ENCODE data around the gene ARL4A. TPM values are rescaled to one million over a fixed set of nuclear protein-coding genes. Genes with fewer than 3 reads are reported as not detected.

Gene ARL4A
- total and polyA plus RNA-seq, 2 of the 13 experiments (the other 11 are each of a cell fraction or from before 2014, with no cell fraction given) = 10.8 to 25.6 TPM

DNA sequence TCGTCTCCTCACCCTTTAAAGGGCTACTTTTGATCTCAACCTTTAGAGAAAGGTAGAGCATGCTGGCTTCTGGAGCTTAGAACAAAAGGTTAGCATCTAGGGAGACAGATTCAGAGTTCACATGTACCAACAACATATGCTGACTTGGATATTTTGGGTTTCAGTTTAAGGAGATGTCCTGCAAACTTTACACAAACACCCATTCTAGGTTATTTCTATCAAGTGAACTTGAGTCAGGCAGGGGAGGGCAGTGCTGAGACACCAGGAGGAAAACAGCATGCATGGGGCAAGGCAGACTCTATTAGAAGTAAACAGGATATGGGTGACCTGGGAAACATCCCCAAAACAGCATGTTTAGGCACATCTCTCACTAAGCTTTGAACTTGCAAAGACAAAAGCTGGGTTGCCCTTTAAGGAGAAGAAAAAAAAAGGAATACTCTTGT, 43.8 kb downstream of the ARL4A start (continued):
- TF ChIP-seq CTCF (CRISPR knock-in tag; IDR thresholded peaks at IDR 0.05) (0 out of 2 replicates have a peak, but pooled peaks have one; percentile 14), SMAD3 (CRISPR knock-in tag; IDR thresholded peaks at IDR 0.05) (no peak)

DNA sequence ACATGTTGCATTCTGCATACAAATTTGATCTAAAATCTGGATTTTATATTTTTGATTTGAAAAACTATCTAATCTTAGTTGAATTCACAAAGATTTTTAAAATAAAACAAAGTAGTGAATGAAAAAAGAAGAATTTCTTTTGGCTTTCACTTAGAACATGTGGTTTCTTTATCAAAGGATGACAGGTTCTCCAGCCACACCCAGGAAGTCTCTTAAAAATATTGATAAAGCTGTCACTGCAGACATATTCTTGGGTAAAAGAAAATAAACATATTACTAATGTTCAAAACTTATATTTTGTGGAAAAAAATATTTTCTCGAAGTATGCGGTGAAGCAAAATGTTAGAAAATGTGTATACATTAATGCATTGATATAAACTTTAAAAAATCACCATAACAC, 44.3 kb downstream of the ARL4A start:
- POLR2A ChIA-PET = no interaction called here
- Histone ChIP-seq H3K9me3 (ENCODE audit: low read length) (no peaks in the 10 kb centered on the region), H3K79me2 (ENCODE audit: insufficient read depth, low read length) (no peaks in the 10 kb centered on the region), H3K4me1 (ENCODE audit: insufficient read depth, low read length) (0 out of 2 replicates have a peak, but pooled peaks cover 5% of the 10 kb centered on the region), H3K4me2 (ENCODE audit: low read depth, low read length) (no peak overlapping the region), H2AFZ (ENCODE audit: low read length) (no peak overlapping the region), H3K36me3 (replicated peaks in 1 of 2; ENCODE audit: control insufficient read depth in 1 of 2, insufficient read depth in 2 of 2, low read length in 2 of 2) (no peaks in the 10 kb centered on the region), H3K4me3 (replicated peaks in 1 of 3; ENCODE audit: insufficient read depth in 1 of 3, low read depth in 2 of 3, low read length in 3 of 3) (no peak overlapping the region), H4K20me1 (ENCODE audit: insufficient read depth, low read length) (no peaks in the 10 kb centered on the region), H3K9ac (ENCODE audit: insufficient read depth, low read depth, low read length) (no peak overlapping the region), H3K27me3 (ENCODE audit: control insufficient read depth in 1 of 2, insufficient read depth in 2 of 2, low read length in 2 of 2) (no peaks in the 10 kb centered on the region), H3K27ac (ENCODE audit: extremely low read length, insufficient read depth, low read length) (no peak overlapping the region)
- FAIRE-seq = no peak
- 56% methylated on average over 2 of the region's 2 CpGs for WGBS (ENCODE audit: low lambda C conversion rate)
- BruUV-seq (replicated peaks) = no TSS peak
- TF ChIP-seq CCAR2 (optimal IDR thresholded peaks at IDR 0.05; ENCODE audit: low read depth, low read length) (no peak), ZNF292 (CRISPR knock-in tag; IDR thresholded peaks at IDR 0.05; ENCODE audit: borderline replicate concordance, low read depth) (no peak), PCBP1 (IDR thresholded peaks at IDR 0.05; ENCODE audit: borderline replicate concordance, low read depth, low read length) (no peak)
- TF ChIP-seq, protein P1, sequence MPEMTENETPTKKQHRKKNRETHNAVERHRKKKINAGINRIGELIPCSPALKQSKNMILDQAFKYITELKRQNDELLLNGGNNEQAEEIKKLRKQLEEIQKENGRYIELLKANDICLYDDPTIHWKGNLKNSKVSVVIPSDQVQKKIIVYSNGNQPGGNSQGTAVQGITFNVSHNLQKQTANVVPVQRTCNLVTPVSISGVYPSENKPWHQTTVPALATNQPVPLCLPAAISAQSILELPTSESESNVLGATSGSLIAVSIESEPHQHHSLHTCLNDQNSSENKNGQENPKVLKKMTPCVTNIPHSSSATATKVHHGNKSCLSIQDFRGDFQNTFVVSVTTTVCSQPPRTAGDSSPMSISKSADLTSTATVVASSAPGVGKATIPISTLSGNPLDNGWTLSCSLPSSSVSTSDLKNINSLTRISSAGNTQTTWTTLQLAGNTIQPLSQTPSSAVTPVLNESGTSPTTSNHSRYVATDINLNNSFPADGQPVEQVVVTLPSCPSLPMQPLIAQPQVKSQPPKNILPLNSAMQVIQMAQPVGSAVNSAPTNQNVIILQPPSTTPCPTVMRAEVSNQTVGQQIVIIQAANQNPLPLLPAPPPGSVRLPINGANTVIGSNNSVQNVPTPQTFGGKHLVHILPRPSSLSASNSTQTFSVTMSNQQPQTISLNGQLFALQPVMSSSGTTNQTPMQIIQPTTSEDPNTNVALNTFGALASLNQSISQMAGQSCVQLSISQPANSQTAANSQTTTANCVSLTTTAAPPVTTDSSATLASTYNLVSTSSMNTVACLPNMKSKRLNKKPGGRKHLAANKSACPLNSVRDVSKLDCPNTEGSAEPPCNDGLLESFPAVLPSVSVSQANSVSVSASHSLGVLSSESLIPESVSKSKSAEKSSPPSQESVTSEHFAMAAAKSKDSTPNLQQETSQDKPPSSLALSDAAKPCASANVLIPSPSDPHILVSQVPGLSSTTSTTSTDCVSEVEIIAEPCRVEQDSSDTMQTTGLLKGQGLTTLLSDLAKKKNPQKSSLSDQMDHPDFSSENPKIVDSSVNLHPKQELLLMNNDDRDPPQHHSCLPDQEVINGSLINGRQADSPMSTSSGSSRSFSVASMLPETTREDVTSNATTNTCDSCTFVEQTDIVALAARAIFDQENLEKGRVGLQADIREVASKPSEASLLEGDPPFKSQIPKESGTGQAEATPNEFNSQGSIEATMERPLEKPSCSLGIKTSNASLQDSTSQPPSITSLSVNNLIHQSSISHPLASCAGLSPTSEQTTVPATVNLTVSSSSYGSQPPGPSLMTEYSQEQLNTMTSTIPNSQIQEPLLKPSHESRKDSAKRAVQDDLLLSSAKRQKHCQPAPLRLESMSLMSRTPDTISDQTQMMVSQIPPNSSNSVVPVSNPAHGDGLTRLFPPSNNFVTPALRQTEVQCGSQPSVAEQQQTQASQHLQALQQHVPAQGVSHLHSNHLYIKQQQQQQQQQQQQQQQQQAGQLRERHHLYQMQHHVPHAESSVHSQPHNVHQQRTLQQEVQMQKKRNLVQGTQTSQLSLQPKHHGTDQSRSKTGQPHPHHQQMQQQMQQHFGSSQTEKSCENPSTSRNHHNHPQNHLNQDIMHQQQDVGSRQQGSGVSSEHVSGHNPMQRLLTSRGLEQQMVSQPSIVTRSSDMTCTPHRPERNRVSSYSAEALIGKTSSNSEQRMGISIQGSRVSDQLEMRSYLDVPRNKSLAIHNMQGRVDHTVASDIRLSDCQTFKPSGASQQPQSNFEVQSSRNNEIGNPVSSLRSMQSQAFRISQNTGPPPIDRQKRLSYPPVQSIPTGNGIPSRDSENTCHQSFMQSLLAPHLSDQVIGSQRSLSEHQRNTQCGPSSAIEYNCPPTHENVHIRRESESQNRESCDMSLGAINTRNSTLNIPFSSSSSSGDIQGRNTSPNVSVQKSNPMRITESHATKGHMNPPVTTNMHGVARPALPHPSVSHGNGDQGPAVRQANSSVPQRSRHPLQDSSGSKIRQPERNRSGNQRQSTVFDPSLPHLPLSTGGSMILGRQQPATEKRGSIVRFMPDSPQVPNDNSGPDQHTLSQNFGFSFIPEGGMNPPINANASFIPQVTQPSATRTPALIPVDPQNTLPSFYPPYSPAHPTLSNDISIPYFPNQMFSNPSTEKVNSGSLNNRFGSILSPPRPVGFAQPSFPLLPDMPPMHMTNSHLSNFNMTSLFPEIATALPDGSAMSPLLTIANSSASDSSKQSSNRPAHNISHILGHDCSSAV (CRISPR knock-in tag; IDR thresholded peaks at IDR 0.05; ENCODE audit: borderline replicate concordance) = no peak
- intact Hi-C loops (cut with micrococcal nuclease; ENCODE audit: unreplicated experiment) (no loop called here), in situ Hi-C loops (cut with HindIII; ENCODE audit: extremely low pct_ligation_motif_present, low pct_unique_long_range_greater_than_20kb) (no loop called here)
- no peak for ATAC-seq
- CTCF ChIA-PET (ENCODE audit: low intra/inter-chr PET ratio, low total read pairs) = no interaction called here
- DNase-seq (ENCODE audit: low spot score) = no peak

All from HepG2 (cell line).